Stimulated activated CD4-positive, alpha-beta T cell treated with anti-CD3 and anti-CD28 coated beads, Interleukin-4, amount 100 ng/mL, for 4 hours (primary cell): ENCODE results near the gene CDH23.

Experiments
- DNase-seq, 2 experiments: peaks; one replicate each; pipeline ENCODE4 v3.0.0-alpha.2; 2020

The CDH23 gene

DNA sequence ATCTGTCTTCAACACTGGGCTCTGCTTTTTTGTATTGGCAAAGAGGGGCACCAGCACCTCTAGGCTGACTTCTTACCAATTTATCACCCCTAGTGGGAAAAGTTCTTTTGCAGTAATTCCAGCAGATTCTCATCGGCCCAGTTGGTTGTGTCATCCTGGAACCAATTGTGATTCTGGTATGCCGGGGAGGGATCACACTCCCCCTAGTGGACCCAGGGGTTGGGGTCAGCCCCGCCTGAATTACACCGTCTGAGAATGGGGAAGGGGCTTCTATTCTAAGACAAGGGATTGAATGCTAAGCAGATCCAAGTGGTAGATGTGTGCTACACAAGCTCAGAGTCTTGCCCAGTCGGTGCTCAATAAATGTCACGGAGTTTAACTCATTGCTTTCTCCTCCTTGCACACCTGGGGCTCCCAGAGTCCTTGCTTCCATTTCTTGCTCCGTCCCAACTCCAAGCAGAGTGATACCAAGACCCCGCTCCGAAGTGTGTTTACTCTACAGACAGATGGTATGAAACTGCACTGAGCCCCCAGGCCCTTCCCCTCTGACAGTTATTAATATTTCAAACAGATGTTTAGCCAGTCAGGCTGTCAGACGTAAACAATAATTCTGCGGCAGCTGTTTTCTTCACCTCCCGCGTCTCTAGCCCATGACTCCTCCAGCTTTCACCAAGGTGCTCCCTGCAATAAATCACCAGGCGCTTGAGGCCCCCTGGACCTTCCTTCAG lies 251.0 kb downstream of the CDH23 start:
- no peak for DNase-seq

DNA sequence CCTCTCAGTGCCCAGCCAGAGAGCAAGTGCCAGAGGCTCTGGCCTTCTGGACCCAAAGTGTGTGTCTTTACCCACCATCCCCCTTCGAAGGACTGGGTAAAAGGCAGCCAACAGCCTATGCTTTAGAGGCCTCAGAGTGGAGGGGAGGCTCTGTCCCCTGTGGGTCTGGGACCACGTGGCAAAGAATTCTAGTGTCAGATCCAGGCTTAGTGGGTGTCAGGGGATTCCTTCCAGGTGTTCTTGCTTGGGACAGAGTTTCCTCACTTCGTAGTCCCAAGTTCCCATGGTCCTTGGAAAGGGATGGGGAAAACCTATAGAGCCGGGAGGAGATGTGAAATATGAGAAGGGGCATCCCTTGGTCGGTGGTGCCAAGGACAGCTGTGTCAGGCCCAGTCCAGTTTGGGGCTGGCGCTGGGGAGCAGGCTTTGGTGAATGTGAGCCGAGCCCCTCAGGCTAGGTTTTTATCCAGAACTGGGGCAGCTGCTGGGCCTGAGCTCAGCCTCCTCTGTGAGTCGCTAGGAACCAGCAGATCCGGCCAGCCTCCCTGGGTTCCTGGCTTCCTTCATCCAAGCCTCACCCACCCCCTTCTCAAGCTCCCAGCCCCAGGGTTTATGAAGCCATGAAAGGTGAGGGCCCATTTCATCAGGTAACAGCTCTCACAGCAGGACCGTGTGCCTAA lies 251.7 kb downstream of the CDH23 start:
- DNase-seq, result no peak

DNA sequence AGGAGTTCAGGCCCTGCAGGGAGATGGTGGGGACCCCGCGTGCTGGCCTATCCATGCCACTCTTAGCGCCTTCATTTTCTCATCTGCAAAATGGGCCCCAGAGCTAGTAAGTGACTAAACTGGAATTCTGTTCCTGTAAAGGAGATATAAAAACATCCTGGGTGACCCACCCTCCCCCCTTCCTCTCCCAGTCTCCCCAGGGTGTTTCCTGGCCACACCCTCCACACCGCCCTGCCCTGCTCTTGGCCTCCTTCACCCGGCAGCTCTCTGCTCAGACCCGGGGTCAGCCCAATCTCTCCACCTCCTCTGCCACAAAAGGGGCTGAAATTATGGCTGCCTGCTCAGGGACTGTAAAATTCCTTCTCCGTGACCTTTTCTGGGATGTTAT lies 252.2 kb downstream of the CDH23 start:
- no peak for DNase-seq

- DNase-seq, result no peak
Measured at GRCh38 chr10:71649631-71650030, 252.9 kb downstream of the CDH23 start.

GRCh38 chr10:71650397-71650796 lies 253.7 kb downstream of the CDH23 start:
- DNase-seq, result no peak

DNA sequence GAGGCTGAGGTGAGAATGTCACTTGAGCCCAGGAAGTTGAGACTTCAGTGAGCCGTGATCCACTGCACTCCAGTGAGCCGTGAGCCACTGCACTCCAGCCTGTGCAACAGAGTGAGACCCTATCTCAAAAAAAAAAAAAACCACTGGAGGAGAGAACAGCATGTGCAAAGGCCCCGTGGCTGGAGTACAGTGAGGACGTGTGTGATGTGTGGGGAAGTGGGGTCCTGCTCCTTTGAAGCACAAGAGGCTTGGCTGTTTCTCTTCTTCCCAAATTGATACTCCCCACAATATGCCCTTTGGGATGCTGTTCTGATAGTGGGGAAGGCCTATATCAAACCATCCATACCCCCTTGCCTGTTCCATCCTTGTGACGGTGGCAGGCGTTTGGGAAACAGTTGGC lies 254.7 kb downstream of the CDH23 start:
- DNase-seq, result no peak

GRCh38 chr10:71651928-71652327 lies 255.2 kb downstream of the CDH23 start:
- DNase-seq, result no peak

DNA sequence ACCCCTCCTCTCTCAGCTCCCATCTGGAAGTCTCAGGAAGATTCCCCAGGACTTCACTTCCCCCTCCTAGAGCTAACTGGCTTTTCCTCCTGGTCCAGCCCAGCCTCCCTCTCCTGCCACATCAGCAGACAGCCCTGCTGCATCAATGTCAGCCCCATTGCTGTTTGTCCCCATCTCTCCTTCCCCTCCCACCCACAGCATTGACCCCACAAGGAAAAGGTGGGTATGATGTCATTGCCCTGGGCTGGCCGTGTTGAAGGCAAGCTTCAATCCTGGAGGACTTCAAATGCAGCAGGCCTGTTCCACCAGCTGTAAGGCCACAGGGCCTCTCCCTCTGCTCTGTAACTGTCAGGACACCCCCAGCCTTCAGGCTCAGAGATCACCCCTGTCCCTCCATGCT lies 256.3 kb downstream of the CDH23 start:
- DNase-seq, result no peak

DNA sequence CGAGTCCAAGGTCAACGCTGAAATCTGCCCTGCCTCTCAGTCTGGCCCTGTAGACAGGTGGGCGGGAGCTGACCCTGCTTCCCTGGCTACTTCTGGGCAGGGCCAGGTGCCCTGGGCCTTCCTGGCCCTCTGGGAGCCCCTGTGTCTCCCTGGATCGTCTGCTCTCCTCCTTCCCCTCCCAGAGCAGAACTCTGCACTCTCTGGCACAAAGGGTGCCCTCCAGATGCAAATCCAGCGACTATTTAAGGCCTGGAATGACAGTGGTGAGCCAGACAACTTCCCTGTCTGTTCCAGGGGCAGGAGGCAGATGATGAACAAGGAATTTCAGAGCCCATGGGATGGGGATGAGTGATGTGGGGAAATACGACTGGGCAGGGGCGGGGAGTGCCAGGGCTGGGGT lies 259.5 kb downstream of the CDH23 start:
- DNase-seq, result no peak

GRCh38 chr10:71657604-71658466 lies 261.1 kb downstream of the CDH23 start:
- DNase-seq, result no peak

- DNase-seq, result no peak
Measured at GRCh38 chr10:71658467-71658745, 261.7 kb downstream of the CDH23 start.

DNA sequence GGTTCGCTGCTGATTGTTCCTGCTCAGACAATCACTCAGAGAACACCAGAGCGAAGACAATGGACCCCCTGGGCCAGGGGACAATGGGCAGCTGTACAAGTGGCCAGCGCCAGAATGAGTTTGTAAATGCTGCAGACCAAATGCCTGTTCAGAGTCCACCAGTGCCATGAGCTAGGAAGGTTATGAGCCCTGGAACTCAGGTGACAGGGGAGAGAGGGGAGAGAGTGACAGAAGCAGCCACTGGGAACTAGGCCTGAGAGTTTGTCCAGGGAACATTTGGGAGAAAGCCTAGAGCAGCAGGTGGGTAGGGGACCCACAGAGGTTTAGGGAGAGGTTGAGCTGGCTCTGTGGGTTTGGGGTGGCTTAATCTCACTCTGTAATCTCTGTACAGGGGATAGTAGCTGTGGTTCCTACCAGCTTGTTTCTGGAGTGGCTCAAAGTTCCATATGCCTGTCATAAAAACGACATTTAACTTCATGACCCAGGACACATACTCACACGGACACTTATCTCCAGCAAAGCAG lies 262.5 kb downstream of the CDH23 start:
- no peak for DNase-seq

DNA sequence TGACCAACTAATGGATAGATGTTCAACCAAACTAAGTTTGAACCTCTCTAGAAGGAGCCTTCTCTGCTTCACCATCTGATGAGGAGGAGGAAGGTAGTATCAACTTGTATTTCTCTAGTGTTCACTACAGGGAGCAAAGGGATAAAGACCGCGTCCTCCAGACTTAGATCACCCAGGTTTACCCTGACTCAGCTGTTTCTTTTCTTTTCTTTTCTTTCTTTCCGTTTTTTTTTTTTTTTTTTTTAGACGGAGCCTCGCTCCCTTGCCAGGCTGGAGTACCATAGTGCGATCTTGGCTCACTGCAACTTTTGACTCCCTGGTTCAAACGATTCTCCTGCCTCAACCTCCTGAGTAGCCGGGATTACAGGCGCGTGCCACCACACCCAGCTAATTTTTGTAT lies 263.0 kb downstream of the CDH23 start:
- DNase-seq, result no peak

DNA sequence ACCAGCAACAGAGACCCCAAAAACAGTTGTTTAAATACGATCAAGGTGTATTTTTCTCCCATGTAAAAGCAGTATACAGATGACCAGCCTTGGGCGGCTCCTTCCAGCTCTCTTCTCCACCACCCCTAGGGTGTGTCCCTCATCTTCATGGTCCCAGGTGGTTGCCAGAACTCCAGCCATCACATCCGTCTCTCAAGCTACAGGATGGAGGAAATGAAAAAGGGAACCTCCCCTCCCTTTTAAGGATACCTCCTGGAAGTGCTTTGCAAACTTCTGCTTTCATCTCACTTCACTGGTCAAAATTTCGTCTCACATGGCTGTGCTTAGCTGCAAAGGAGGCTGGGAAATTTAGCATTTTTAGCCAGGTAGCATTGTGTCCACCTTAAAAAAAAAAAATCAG lies 263.6 kb downstream of the CDH23 start:
- DNase-seq, result no peak

GRCh38 chr10:71661060-71661622 lies 264.4 kb downstream of the CDH23 start:
- DNase-seq, result no peak

DNA sequence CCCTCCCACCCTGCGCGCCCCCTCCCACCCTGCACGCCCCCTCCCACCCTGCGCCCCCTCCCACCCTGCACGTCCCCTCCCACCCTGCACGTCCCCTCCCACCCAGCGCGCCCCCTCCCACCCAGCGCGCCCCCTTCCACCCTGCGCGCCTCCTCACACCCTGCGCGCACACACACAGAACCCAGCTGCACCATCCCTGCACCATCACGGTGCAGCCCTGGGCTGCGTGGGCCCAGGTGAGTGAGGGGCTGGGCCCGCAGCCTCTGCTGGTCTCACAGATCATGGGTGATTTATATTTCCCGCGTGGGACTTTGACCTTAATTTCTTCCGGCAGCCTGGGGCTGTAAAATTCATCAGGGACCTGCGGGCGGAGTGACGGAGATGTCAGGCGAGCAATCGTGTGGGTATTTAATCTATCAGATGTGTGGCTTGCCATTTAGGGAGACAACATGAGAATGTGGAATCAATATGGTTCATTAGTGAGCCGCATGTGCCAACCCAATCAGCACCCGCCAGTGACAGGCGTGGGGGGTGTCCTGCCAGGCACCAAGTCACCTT lies 265.1 kb downstream of the CDH23 start:
- no peak for DNase-seq

DNA sequence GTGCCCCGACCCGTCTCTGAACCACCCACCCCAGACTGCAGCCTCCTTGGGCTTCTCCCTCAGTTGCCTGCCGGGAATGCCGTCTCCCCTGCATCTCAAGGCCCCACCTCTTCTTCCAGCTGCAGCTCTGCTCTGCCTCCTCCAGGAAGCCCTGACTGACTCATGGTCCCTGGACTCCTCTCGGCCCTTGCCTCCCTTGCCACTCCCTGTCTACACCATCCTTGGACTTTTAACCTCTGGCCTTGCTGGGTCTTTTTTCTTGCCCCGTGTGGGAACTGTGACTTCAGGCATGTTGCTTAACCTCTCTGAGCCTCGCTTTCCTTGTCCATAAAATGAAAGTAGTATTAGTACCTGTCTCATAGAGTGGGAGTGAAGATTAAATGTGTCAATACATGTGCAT lies 266.6 kb downstream of the CDH23 start:
- DNase-seq, result no peak

GRCh38 chr10:71664585-71664984 lies 267.9 kb downstream of the CDH23 start:
- DNase-seq, result no peak

DNA sequence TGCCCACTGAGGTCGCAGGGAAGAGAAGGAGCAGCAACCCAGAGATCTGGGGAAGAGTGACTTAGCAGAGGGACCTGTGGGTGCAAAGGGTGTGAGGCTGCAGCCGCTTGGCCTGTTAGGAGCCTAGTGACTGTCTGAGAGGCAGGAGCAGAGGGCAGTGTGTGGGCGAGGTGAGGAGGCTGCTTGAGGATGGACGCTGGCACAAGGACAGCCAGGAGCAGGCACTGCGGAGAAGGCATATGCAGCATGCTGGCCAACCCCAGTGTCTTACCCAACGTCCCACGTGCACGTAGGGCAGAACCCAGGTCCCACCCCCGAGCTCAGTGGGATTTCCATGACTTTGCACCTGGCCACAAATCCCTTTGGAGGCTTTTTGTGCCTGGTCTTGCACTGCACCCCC lies 268.7 kb downstream of the CDH23 start:
- no peak for DNase-seq

DNA sequence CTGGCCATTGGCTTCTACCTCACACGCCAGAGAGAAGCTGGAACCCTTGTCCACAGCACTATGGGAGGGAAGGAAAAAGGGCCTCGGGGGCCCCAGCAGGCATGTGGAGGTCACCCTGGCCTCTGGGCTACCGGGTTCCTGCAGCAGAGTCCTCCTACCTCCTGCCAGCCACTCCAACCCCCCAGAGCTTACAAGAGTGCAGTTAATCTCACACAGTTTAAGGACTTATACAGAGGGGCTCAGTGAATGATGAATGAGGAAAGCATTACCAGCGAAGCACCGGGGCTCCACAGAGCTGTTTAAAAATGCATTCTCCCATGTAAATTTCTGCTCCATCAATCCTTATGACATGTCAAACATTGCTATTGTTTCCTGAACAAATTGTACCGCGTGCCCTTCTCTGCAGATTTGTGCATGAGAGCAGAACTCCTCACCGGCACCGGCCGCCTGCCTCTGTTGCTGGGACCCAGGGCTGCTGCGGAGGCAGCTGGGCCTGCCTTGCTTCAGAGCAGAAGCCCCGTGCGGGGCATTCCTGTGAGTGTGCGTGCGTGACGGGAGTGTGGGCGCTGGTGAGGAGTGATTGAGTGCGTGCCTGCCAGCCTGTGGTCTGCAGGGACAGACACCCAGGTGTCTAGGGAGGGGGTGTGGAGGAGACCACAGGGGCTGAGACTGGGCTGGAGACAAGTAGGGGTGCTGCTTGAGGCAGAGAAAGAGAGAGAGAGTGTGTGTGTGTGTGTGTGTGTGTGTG lies 270.1 kb downstream of the CDH23 start:
- DNase-seq, result no peak

- DNase-seq, result no peak
Measured at GRCh38 chr10:71667387-71667752, 270.6 kb downstream of the CDH23 start.
